ENCODE results near the gene TSEN15. TPM values are rescaled to one million over a fixed set of nuclear protein-coding genes. Genes with fewer than 3 reads are reported as not detected.

The TSEN15 gene
- total and polyA plus RNA-seq, 8 donors: 11.6 to 137 (median 24.6) TPM

GRCh38 chr1:184034761-184035379 lies 16.7 kb upstream of the TSEN15 start:
- TF ChIP-seq CTCF (IDR thresholded peaks at IDR 0.05) (no peak), POLR2A (IDR thresholded peaks at IDR 0.05) (no peak), POLR2AphosphoS5 (IDR thresholded peaks at IDR 0.05) (no peak), EP300 (IDR thresholded peaks at IDR 0.05) (no peak)
- no peak for DNase-seq
- peaks cover 0 to 24% (median 15%) of the 10 kb centered on the region in 3 donors for H3K27me3 ChIP-seq
- intact Hi-C loops (cut with DNase I; ENCODE audit: low total_unique reads): no loop called here
- no peak overlapping the region for H3K27ac ChIP-seq
- H3K4me1 ChIP-seq: peaks cover 10 to 24% (median 21%) of the 10 kb centered on the region in 4 donors
- H3K9me3 ChIP-seq: no peaks in the 10 kb centered on the region
- H3K4me3 ChIP-seq: no peak overlapping the region
- WGBS, 5 donors: 89 to 95% (median 93%) methylated on average over 2 of the region's 2 CpGs
- no peaks in the 10 kb centered on the region for H3K36me3 ChIP-seq

- peaks cover 10 to 24% (median 21%) of the 10 kb centered on the region in 4 donors for H3K4me1 ChIP-seq
- H3K27ac ChIP-seq: peak overlapping the region in 2 of 5 donors; percentile 52 to 80
- TF ChIP-seq CTCF (IDR thresholded peaks at IDR 0.05): no peak
- TF ChIP-seq POLR2AphosphoS5 (IDR thresholded peaks at IDR 0.05): no peak
- WGBS, 5 donors: 15 to 23% (median 19%) methylated on average over 31 of the region's 31 CpGs
- peak overlapping the region; percentile 67 to 91 (median 74) for H3K4me3 ChIP-seq
- peaks cover 0 to 30% (median 15%) of the 10 kb centered on the region in 3 donors for H3K27me3 ChIP-seq
- H3K36me3 ChIP-seq: no peaks in the 10 kb centered on the region
- intact Hi-C loops (cut with DNase I; ENCODE audit: low total_unique reads): no loop called here
- peak in 1 of 2 donors; percentile 16 for DNase-seq
- H3K9me3 ChIP-seq: no peaks in the 10 kb centered on the region
Measured at GRCh38 chr1:184035719-184036516, 15.6 kb upstream of the TSEN15 start.

GRCh38 chr1:184036517-184036949 lies 15.0 kb upstream of the TSEN15 start:
- H3K36me3 ChIP-seq: no peaks in the 10 kb centered on the region
- peak in 1 of 2 donors; percentile 66 for DNase-seq
- peak overlapping the region in 3 of 5 donors; percentile 28 to 80 (median 52) for H3K27ac ChIP-seq
- peaks cover 0 to 30% (median 15%) of the 10 kb centered on the region in 3 donors for H3K27me3 ChIP-seq
- intact Hi-C loops (cut with DNase I; ENCODE audit: low total_unique reads): no loop called here
- no peak for TF ChIP-seq POLR2A (IDR thresholded peaks at IDR 0.05)
- no peak for TF ChIP-seq EP300 (IDR thresholded peaks at IDR 0.05)
- TF ChIP-seq CTCF (IDR thresholded peaks at IDR 0.05): no peak
- no peak for TF ChIP-seq POLR2AphosphoS5 (IDR thresholded peaks at IDR 0.05)
- WGBS, 5 donors: 0 to 1% (median 0%) methylated on average over 12 to 29 of the region's 29 CpGs
- peak overlapping the region; percentile 67 to 91 (median 74) for H3K4me3 ChIP-seq
- H3K9me3 ChIP-seq: no peaks in the 10 kb centered on the region
- peaks cover 10 to 24% (median 21%) of the 10 kb centered on the region in 4 donors for H3K4me1 ChIP-seq

GRCh38 chr1:184037849-184038591 lies 13.5 kb upstream of the TSEN15 start:
- TF ChIP-seq CTCF (IDR thresholded peaks at IDR 0.05) (no peak), POLR2A (IDR thresholded peaks at IDR 0.05) (no peak), EP300 (IDR thresholded peaks at IDR 0.05) (no peak), POLR2AphosphoS5 (IDR thresholded peaks at IDR 0.05) (no peak)
- peaks cover 0 to 30% (median 15%) of the 10 kb centered on the region in 3 donors for H3K27me3 ChIP-seq
- DNase-seq: no peak
- intact Hi-C loops (cut with DNase I; ENCODE audit: low total_unique reads): no loop called here
- H3K9me3 ChIP-seq: no peaks in the 10 kb centered on the region
- H3K4me3 ChIP-seq: peak overlapping the region; percentile 67 to 91 (median 74)
- H3K27ac ChIP-seq: peak overlapping the region in 1 of 5 donors; percentile 80
- peaks cover 10 to 24% (median 21%) of the 10 kb centered on the region in 4 donors for H3K4me1 ChIP-seq
- H3K36me3 ChIP-seq: no peaks in the 10 kb centered on the region
- 73 to 83% (median 76%) methylated on average over 13 of the region's 13 CpGs for WGBS, 5 donors
